HEK293T (cell line): ENCODE results near the gene TEX11.

Source experiments
- ELF4 ChIP-seq: fragments of 450-650 bp; IDR thresholded peaks from 2 replicates; pipeline ENCODE4 v1.6.1; 2017; ENCODE audit warnings: antibody characterized with exemption
- FOXK2 ChIP-seq: fragments of 450-650 bp; IDR thresholded peaks from 2 replicates; pipeline ENCODE4 v1.6.1; 2016; ENCODE audit warnings: mild to moderate bottlenecking
- HDGF ChIP-seq: fragments of 450-650 bp; IDR thresholded peaks from 2 replicates; pipeline ENCODE4 v1.6.1; 2017; ENCODE audit warnings: antibody characterized with exemption, borderline replicate concordance
- L3MBTL2 ChIP-seq: fragments of 450-650 bp; conservative IDR thresholded peaks from 2 replicates; pipeline ENCODE4 v1.6.1; 2016; ENCODE audit warnings: mild to moderate bottlenecking
- SUZ12 ChIP-seq: fragments of 450-650 bp; IDR thresholded peaks from 2 replicates; pipeline ENCODE4 v1.6.1; 2016; ENCODE audit warnings: mild to moderate bottlenecking
- TARDBP ChIP-seq: fragments of 450-650 bp; IDR thresholded peaks from 2 replicates; pipeline ENCODE4 v1.6.1; 2016
- ZNF384 ChIP-seq: fragments of 450-650 bp; IDR thresholded peaks from 2 replicates; pipeline ENCODE4 v1.6.1; 2016

DNA sequence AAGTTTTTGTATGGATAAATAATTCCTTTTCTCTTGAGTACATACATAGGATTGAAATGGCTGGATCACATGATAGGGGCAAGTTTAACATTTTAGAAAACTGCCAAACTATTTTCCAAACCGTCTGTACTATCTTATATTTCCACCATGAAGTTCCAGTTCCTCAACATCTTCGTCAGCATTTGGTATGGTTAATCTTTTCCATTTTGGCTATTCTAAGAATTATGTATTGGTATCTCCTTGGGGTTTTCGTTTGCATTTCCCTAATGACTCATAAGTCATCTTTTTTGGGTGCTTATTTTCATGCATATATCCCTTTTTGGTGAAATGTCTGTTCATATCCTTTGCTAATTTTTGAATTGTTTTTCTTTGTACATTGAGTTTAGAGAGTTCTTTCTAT, 236.2 kb downstream of the TEX11 start:
- TF ChIP-seq ELF4 (no peak), ZNF384 (no peak), FOXK2 (no peak), HDGF (no peak), TARDBP (no peak), SUZ12 (no peak), L3MBTL2 (no peak)
